HK-2 (cell line): ENCODE data around the gene TMEM81.

Experiments
- DNase-seq: peaks from one replicate; pipeline ENCODE4 v3.0.0-alpha.2; 2018; ENCODE audit not compliant: unreplicated experiment

The TMEM81 gene

GRCh38 chr1:205084360-205084759 is at the start of gene TMEM81:
TMEM81 (minus strand) TSS chr1:205084460; CDS start chr1:205084320, 140 bp downstream.
- DNase-seq, result no peak

GRCh38 chr1:205133287-205133686 is 49.0 kb upstream of the TMEM81 start:
- no peak for DNase-seq

- DNase-seq, result no peak
Observed at GRCh38 chr1:205129447-205130029, 45.3 kb upstream of the TMEM81 start.

GRCh38 chr1:205128050-205128449 is 43.8 kb upstream of the TMEM81 start:
- no peak for DNase-seq

GRCh38 chr1:205127646-205128045 is 43.4 kb upstream of the TMEM81 start:
- DNase-seq, result no peak

- DNase-seq, result no peak
Observed at GRCh38 chr1:205124726-205125125, 40.5 kb upstream of the TMEM81 start.

- DNase-seq, result no peak
Observed at GRCh38 chr1:205122489-205122882, 38.2 kb upstream of the TMEM81 start.

GRCh38 chr1:205121660-205122488 is 37.6 kb upstream of the TMEM81 start, which contains the start of gene RBBP5:
RBBP5 (minus strand) TSS chr1:205121978; CDS start chr1:205121873, 105 bp downstream.
- DNase-seq, result peak; percentile 98

- no peak for DNase-seq
Observed at GRCh38 chr1:205118752-205119151, 34.5 kb upstream of the TMEM81 start.

GRCh38 chr1:205111354-205111753 is 27.1 kb upstream of the TMEM81 start:
- DNase-seq, result no peak

- no peak for DNase-seq
Observed at GRCh38 chr1:205109711-205110110, 25.5 kb upstream of the TMEM81 start.

- no peak for DNase-seq
Observed at GRCh38 chr1:205109269-205109668, 25.0 kb upstream of the TMEM81 start.

- DNase-seq, result no peak
Observed at GRCh38 chr1:205108464-205108863, 24.2 kb upstream of the TMEM81 start.

- no peak for DNase-seq
Observed at GRCh38 chr1:205107327-205107726, 23.1 kb upstream of the TMEM81 start.

- no peak for DNase-seq
Observed at GRCh38 chr1:205102404-205102803, 18.1 kb upstream of the TMEM81 start.

GRCh38 chr1:205098242-205098641 is 14.0 kb upstream of the TMEM81 start:
- DNase-seq, result no peak

GRCh38 chr1:205095422-205095821 is 11.2 kb upstream of the TMEM81 start:
- no peak for DNase-seq

- DNase-seq, result no peak
Observed at GRCh38 chr1:205091043-205091740, 6.9 kb upstream of the TMEM81 start.

GRCh38 chr1:205088341-205088740 is 4.1 kb upstream of the TMEM81 start:
- DNase-seq, result no peak

GRCh38 chr1:205082431-205082830 is 1.8 kb downstream of the TMEM81 start:
- no peak for DNase-seq

GRCh38 chr1:205077934-205078311 is 6.3 kb downstream of the TMEM81 start:
- DNase-seq, result no peak

- no peak for DNase-seq
Observed at GRCh38 chr1:205077158-205077933, 6.9 kb downstream of the TMEM81 start.
